K562 (cell line): ENCODE measurements around the gene MCL1. TPM values are rescaled to one million over a fixed set of nuclear protein-coding genes. Genes with fewer than 3 reads are reported as not detected.
A peak's percentile ranks its signal among the peaks of the same experiment; 100 is the strongest.
"Not testable (repeated sequence)": the region's sequence is repeated elsewhere in the genome, so short reads cannot be mapped to it uniquely, and the experiment has no call there.

ENCODE experiments used
- ATAC-seq: fragments of 200-7000 bp; cut with Tn5 transposase; 3 replicates; pipeline ENCODE4 v1.9.1; 2020; ENCODE audit warnings: moderate library complexity
- BruUV-seq: library from RNA; stranded (reverse); fragments of 400-500 nt; replicated peaks from 2 replicates; lab custom pipeline; 2021; lab: Mats Ljungman, UMichigan
- CTCF ChIA-PET: fragments of 300-600 bp; formaldehyde crosslinking; extraction: SDS; loops from one replicate; lab custom pipeline; 2021; ENCODE audit warnings: low intra/inter-chr PET ratio; lab: Yijun Ruan, JAX
- POLR2A ChIA-PET: fragments of 300-600, 350-650 bp; sonication (Branson Sonifier 250); formaldehyde crosslinking; extraction: SDS; loops from one replicate; lab custom pipeline; 2021; ENCODE audit warnings: antibody characterized with exemption, inconsistent platforms; lab: Yijun Ruan, JAX
- DNase-seq, 4 experiments: peaks; one replicate each; pipeline versions ENCODE4 v3.0.0 to v3.0.0-alpha.2; 2011 to 2018; ENCODE audit warnings: low spot score in 3 of 4, mixed read lengths in 3 of 4; ENCODE audit errors: extremely low read depth in 1 of 4
- FAIRE-seq: peaks from 2 replicates; lab custom pipeline; 2011; peaks lifted over from hg19 to GRCh38; lab: Jason Lieb, UNC
- H2AFZ ChIP-seq: 2 replicates; pipeline ENCODE4 v1.6.0; 2011; ENCODE audit warnings: low read depth, low read length, control low read depth, inconsistent platforms
- H3K27ac ChIP-seq: fragments of 200-600 bp; 3 replicates; pipeline ENCODE4 v1.8.0; 2011; ENCODE audit warnings: low read depth, mild to moderate bottlenecking, control low read depth, inconsistent platforms, low read length, moderate library complexity, mixed read lengths; ENCODE audit errors: extremely low read depth
- H3K27me3 ChIP-seq, 2 experiments: fragments of 300-600 bp in 1 of 2; 2 replicates in 1 of 2; 3 replicates in 1 of 2; pipeline versions ENCODE4 v1.6.0 to v1.8.0; 2011; ENCODE audit warnings: inconsistent platforms in 2 of 2, low read length in 2 of 2, mild to moderate bottlenecking in 1 of 2, mixed read lengths in 1 of 2, moderate library complexity in 1 of 2; ENCODE audit not compliant: control insufficient read depth in 2 of 2, insufficient read depth in 2 of 2
- H3K36me3 ChIP-seq: fragments of 300-600 bp; 3 replicates; pipeline ENCODE4 v1.8.0; 2011; ENCODE audit warnings: mild to moderate bottlenecking, low read length, inconsistent platforms; ENCODE audit not compliant: control insufficient read depth, insufficient read depth
- H3K4me1 ChIP-seq, 2 experiments: fragments of 200-600 bp in 1 of 2; replicated peaks in 1 of 2; 2 replicates in 1 of 2; 3 replicates in 1 of 2; pipeline versions ENCODE4 v1.5.1 to v1.8.0; 2011; ENCODE audit warnings: inconsistent platforms in 2 of 2, low read length in 2 of 2, mild to moderate bottlenecking in 1 of 2, mixed read lengths in 1 of 2, moderate library complexity in 1 of 2; ENCODE audit not compliant: control insufficient read depth in 2 of 2, insufficient read depth in 2 of 2
- H3K4me2 ChIP-seq: 2 replicates; pipeline ENCODE4 v1.6.1; 2011; ENCODE audit warnings: low read length, control low read depth, inconsistent platforms, mixed read lengths; ENCODE audit not compliant: insufficient read depth
- H3K4me3 ChIP-seq: fragments of 200-600 bp; sonication (generic), shearing (Covaris generic); 2 replicates; pipeline ENCODE4 v1.5.1; 2016; ENCODE audit warnings: control low read depth, inconsistent platforms
- H3K79me2 ChIP-seq: fragments of 200-600 bp; 3 replicates; pipeline ENCODE4 v1.8.0; 2011; ENCODE audit warnings: low read length, inconsistent platforms; ENCODE audit not compliant: control insufficient read depth, insufficient read depth
- H3K9ac ChIP-seq, 2 experiments: 2 replicates each; pipeline versions ENCODE4 v1.6.0 to v1.6.1; 2011; ENCODE audit warnings: low read depth in 2 of 2, low read length in 2 of 2, control low read depth in 1 of 2, inconsistent platforms in 1 of 2, mild to moderate bottlenecking in 1 of 2, mixed read lengths in 1 of 2; ENCODE audit not compliant: insufficient read depth in 1 of 2
- H3K9me1 ChIP-seq: one replicate; pipeline ENCODE4 v1.6.0; 2011; ENCODE audit warnings: inconsistent platforms, mild to moderate bottlenecking, low read length, moderate library complexity; ENCODE audit not compliant: control insufficient read depth, insufficient read depth
- H3K9me3 ChIP-seq: replicated peaks from 2 replicates; pipeline ENCODE4 v1.5.1; 2011; ENCODE audit warnings: low read depth, low read length, inconsistent platforms; ENCODE audit not compliant: control insufficient read depth, insufficient read depth
- H4K20me1 ChIP-seq: replicated peaks from 2 replicates; pipeline ENCODE4 v1.6.1; 2011; ENCODE audit warnings: low read length, inconsistent platforms, mixed read lengths; ENCODE audit not compliant: control insufficient read depth, insufficient read depth
- NFATC3 ChIP-seq: fragments of 450-650 bp; IDR thresholded peaks from 2 replicates; pipeline ENCODE4 v1.6.1; 2017; ENCODE audit warnings: mild to moderate bottlenecking
- POLR2A ChIP-seq: fragments of 450-650 bp; conservative IDR thresholded peaks from 2 replicates; pipeline ENCODE4 v1.6.1; 2016
- SUPT5H ChIP-seq: fragments of 450-650 bp; IDR thresholded peaks from 2 replicates; pipeline ENCODE4 v1.6.1; 2016
- ZBTB33 ChIP-seq: sonication (generic); formaldehyde crosslinking; IDR thresholded peaks from 2 replicates; pipeline ENCODE4 v1.8.1; 2023; ENCODE audit warnings: mild to moderate bottlenecking, missing genetic modification reagents
- ZNF23 ChIP-seq: fragments of 250-450 bp; sonication (Bioruptor Pico); IDR thresholded peaks from 2 replicates; pipeline ENCODE4 v1.4.0; 2020; ENCODE audit warnings: mild to moderate bottlenecking
- WGBS: fragments of 100-300 bp; shearing (Covaris generic); methylation state at CpG from one replicate; pipeline ENCODE4 v1.1.6; 2016; ENCODE audit warnings: low coverage, mixed read lengths; ENCODE audit not compliant: insufficient coverage; ENCODE audit errors: missing lambda C conversion rate; 5-methylcytosine and 5-hydroxymethylcytosine counted together
- in situ Hi-C: fragments of 300-500 bp; cut with MboI; formaldehyde crosslinking; loops from 4 replicates; pipeline ENCODE4 v1.15.0; 2018; ENCODE audit warnings: inconsistent platforms, mixed read lengths
- intact Hi-C: fragments of 100-400 bp; cut with micrococcal nuclease; formaldehyde crosslinking; loops from 2 replicates; pipeline ENCODE4 v1.14.2; 2022
- polyA plus RNA-seq, 8 experiments: library from polyadenylated mRNA; depleted of rRNA in 4 of 8; stranded (reverse) in 5 of 8; unstranded in 3 of 8; fragments of >200 nt; fragmentation: Nextera tagmentation in 2 of 8; fragmentation: Illumina TruSeq in 1 of 8; extraction: Ambion mirVana in 2 of 8; extraction: Trizol in 1 of 8; gene quantifications; 2 replicates each; pipeline versions ENCODE4 v1.2.1 to v1.2.3, GENCODE V29; 2011 to 2014; ENCODE audit warnings: inconsistent platforms in 1 of 8, missing spikeins in 1 of 8
- total RNA-seq, 7 experiments: library from RNA; depleted of rRNA in 6 of 7; stranded (reverse); fragments of >200 nt in 6 of 7; fragmentation: Illumina TruSeq in 2 of 7; extraction: Trizol in 2 of 7; gene quantifications; 2 replicates each; pipeline versions ENCODE4 v1.2.1 to v1.2.3, GENCODE V29; 2011 to 2021; ENCODE audit warnings: low replicate concordance in 1 of 7

MCL1 gene
- total and polyA plus RNA-seq, 9 of the 15 experiments (the other 6 are each of a cell fraction or from before 2014, with no cell fraction given): 27.1 to 224 (median 138) TPM

DNA sequence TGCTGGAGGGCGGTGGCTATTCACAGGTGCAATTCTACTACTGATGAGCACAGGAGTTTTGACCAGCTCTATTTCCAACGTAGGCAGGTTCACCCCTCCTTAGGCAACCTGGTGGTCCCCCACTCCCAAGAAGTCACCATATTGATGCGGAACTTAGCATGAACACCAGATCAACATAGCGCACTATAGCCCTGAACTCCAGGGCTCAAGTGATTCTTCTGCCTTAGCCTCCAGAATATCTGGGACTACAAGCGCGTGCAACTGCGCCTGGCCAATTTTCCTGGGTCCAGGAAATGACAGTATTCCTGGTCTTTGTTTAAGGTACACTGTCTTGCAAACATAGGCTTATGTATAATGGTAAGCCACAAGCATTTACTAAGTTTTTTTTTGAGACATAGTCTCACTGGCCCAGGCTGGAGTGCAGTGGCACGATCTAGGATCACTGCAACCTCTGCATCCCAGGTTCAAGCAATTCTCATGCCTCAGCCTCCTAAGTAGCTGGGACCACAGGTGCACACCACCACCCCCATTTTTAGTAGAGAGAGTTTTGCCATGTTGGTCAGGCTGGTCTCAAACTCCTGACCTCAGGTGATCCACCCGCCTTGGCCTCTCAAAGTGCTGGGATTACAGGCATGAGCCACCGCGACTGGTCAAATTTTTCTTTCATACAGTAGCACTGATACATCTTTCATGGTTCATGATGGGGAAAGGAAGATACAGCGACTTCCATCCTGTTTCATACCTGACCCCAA is 12.6 kb downstream of the MCL1 start:
- H3K4me3 ChIP-seq: no peak overlapping the region
- H3K9me3 ChIP-seq: no peaks in the 10 kb centered on the region
- no peaks in the 10 kb centered on the region for H3K27me3 ChIP-seq
- H3K36me3 ChIP-seq: peaks cover 32% of the 10 kb centered on the region
- BruUV-seq: no TSS peak
- FAIRE-seq (no peak), DNase-seq (no peak), ATAC-seq (no peak)
- TF ChIP-seq ZBTB33 (CRISPR knock-in tag) (0 out of 2 replicates have a peak, but pooled peaks have one; percentile 31), NFATC3 (0 out of 2 replicates have a peak, but pooled peaks have one; percentile 49), ZNF23 (no peak), SUPT5H (peak; percentile 59), POLR2A (peak; percentile 49; the same call in 1 of the 2 replicates)
- CTCF ChIA-PET: no interaction called here
- peak overlapping the region in 1 of 2 experiments; percentile 47; a peak in 1 of 4 replicates for H3K9ac ChIP-seq
- in situ Hi-C loops: loop anchor here (10.0 kb wide), 1 partner anchor 428 kb away; no protein-coding TSS in a partner anchor
- peak overlapping the region; percentile 63; the same call in 1 of the 2 replicates for H3K4me2 ChIP-seq
- intact Hi-C loops: no loop called here
- H2AFZ ChIP-seq: no peak overlapping the region
- peaks cover 34 to 43% of the 10 kb centered on the region in 2 experiments for H3K4me1 ChIP-seq
- POLR2A ChIA-PET: interaction anchor here (0.7 to 6.5 kb wide), 8 partner anchors 8 to 129 kb away, joined by 3 to 148 read pairs (median 12); partner anchors contain the start of genes ENSA and MCL1
- WGBS: 85% methylated on average over 12 of the region's 12 CpGs
- peaks cover 17% of the 10 kb centered on the region for H3K79me2 ChIP-seq
- peaks cover 6% of the 10 kb centered on the region for H3K9me1 ChIP-seq
- H3K27ac ChIP-seq: peak overlapping the region; percentile 51; the same call in 1 of the 3 replicates
- peaks cover 3% of the 10 kb centered on the region; the same call in 1 of the 2 replicates for H4K20me1 ChIP-seq

DNA sequence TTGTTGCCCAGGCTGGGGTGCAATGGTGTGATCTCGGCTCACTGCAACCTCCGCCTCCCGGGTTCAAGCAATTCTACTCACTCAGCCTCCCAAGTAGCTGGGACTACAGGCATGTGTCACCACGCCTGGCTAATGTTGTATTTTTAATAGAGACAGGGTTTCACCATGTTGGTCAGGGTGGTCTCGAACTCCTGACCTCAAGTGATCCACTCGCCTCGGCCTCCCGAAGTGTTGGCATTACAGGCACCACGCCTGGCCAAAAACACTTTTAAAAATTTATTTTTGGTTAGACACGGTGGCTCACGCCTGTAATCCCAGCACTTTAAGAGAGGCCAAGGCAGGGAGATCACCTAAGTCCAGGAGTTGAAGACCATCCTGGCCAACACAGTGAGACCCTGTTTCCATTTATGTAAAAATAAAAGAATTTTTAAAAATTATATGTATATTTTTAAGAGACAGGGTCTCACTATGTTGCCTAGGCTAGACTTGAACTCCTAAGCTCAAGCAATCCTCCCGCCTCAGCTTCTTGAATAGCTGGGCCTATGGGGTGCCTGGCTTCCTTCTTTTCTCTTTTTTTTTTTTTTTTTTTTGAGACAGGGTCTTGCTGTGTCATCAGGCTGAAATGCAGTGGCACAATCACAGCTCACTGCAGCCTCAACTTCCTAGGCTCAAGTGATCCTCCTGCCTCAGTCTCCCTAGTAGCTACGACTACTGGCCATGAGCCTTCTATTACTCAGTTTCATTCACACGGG is 14.0 kb downstream of the MCL1 start:
- H3K9ac ChIP-seq, CTCF ChIA-PET, DNase-seq, BruUV-seq, H3K27ac ChIP-seq, H3K27me3 ChIP-seq, H3K9me1 ChIP-seq, FAIRE-seq, H3K4me2 ChIP-seq, H2AFZ ChIP-seq, H3K9me3 ChIP-seq, H3K4me3 ChIP-seq, intact Hi-C loops, H4K20me1 ChIP-seq, ATAC-seq: not testable (repeated sequence)
- in situ Hi-C loops: loop anchor here (10.0 kb wide), 1 partner anchor 429 kb away; no protein-coding TSS in a partner anchor
- POLR2A ChIA-PET: interaction anchor here (0.7 to 6.5 kb wide), 3 partner anchors 10 to 135 kb away, joined by 3 to 148 read pairs (median 10); partner anchors contain the start of gene MCL1
- 94% methylated on average over 12 of the region's 14 CpGs for WGBS
- Histone ChIP-seq H3K36me3 (peaks cover 36% of the 10 kb centered on the region), H3K4me1 (peaks cover 48 to 51% of the 10 kb centered on the region in 2 experiments), H3K79me2 (peaks cover 23% of the 10 kb centered on the region)
